ENCODE measurements around the gene MIS18A.

MIS18A gene

GRCh38 chr21:32308696-32309095 lies 29.8 kb upstream of the MIS18A start:
- ChIA-PET POLR2A (interaction anchor here (1.2 kb wide), 1 partner anchor 84 kb away, joined by 3 read pairs; no protein-coding TSS in a partner anchor), CTCF (interaction anchor here (0.6 kb wide), 1 partner anchor 686 kb away, joined by 3 read pairs; no protein-coding TSS in a partner anchor)
- no peak for DNase-seq (ENCODE audit: extremely low spot score)
- TF ChIP-seq BHLHE40 (IDR thresholded peaks at IDR 0.05; ENCODE audit: borderline replicate concordance) (no peak), L3MBTL2 (conservative IDR thresholded peaks at IDR 0.05) (no peak), ZNF384 (IDR thresholded peaks at IDR 0.05) (no peak), ARNT (IDR thresholded peaks at IDR 0.05) (no peak), SUZ12 (IDR thresholded peaks at IDR 0.05) (no peak), LEF1 (IDR thresholded peaks at IDR 0.05; ENCODE audit: borderline replicate concordance) (no peak), HDGF (IDR thresholded peaks at IDR 0.05; ENCODE audit: borderline replicate concordance) (no peak), FOXA1 (IDR thresholded peaks at IDR 0.05) (no peak), NFRKB (IDR thresholded peaks at IDR 0.05) (no peak), FOXM1 (IDR thresholded peaks at IDR 0.05; ENCODE audit: borderline replicate concordance) (no peak), TARDBP (IDR thresholded peaks at IDR 0.05) (no peak), PKNOX1 (IDR thresholded peaks at IDR 0.05) (no peak), ELF4 (IDR thresholded peaks at IDR 0.05) (no peak)

GRCh38 chr21:32307706-32308105 lies 28.9 kb upstream of the MIS18A start:
- CTCF ChIA-PET = no interaction called here
- DNase-seq (ENCODE audit: extremely low spot score) = no peak
- POLR2A ChIA-PET = no interaction called here

GRCh38 chr21:32306021-32306780 lies 27.4 kb upstream of the MIS18A start:
- CTCF ChIA-PET = interaction anchor here (0.5 kb wide), 1 partner anchor 408 kb away, joined by 3 read pairs; no protein-coding TSS in a partner anchor

More at GRCh38 chr21:32307706-32308105, 28.9 kb upstream of the MIS18A start:
- TF ChIP-seq ELF4 (IDR thresholded peaks at IDR 0.05) = no peak
- no peak for TF ChIP-seq FOXM1 (IDR thresholded peaks at IDR 0.05; ENCODE audit: borderline replicate concordance)
- TF ChIP-seq HDGF (IDR thresholded peaks at IDR 0.05; ENCODE audit: borderline replicate concordance) = no peak
- no peak for TF ChIP-seq SUZ12 (IDR thresholded peaks at IDR 0.05)
- TF ChIP-seq PKNOX1 (IDR thresholded peaks at IDR 0.05) = no peak
- TF ChIP-seq SP1 (IDR thresholded peaks at IDR 0.05) = no peak
- no peak for TF ChIP-seq ZNF384 (IDR thresholded peaks at IDR 0.05)
- TF ChIP-seq BHLHE40 (IDR thresholded peaks at IDR 0.05; ENCODE audit: borderline replicate concordance) = no peak
- TF ChIP-seq L3MBTL2 (conservative IDR thresholded peaks at IDR 0.05) = no peak
- no peak for TF ChIP-seq LEF1 (IDR thresholded peaks at IDR 0.05; ENCODE audit: borderline replicate concordance)
- TF ChIP-seq ARNT (IDR thresholded peaks at IDR 0.05) = no peak
- no peak for TF ChIP-seq NFRKB (IDR thresholded peaks at IDR 0.05)
- no peak for TF ChIP-seq TARDBP (IDR thresholded peaks at IDR 0.05)
- no peak for TF ChIP-seq FOXK2 (IDR thresholded peaks at IDR 0.05)
- TF ChIP-seq FOXA1 (IDR thresholded peaks at IDR 0.05) = no peak
- TF ChIP-seq CTBP1 (IDR thresholded peaks at IDR 0.05; ENCODE audit: borderline replicate concordance) = no peak

GRCh38 chr21:32304998-32305397 lies 26.1 kb upstream of the MIS18A start:
- DNase-seq (ENCODE audit: extremely low spot score) = no peak
- ChIA-PET CTCF (no interaction called here), POLR2A (no interaction called here)
- TF ChIP-seq ARNT (IDR thresholded peaks at IDR 0.05) = no peak

More at GRCh38 chr21:32306021-32306780, 27.4 kb upstream of the MIS18A start:
- POLR2A ChIA-PET = no interaction called here
- no peak for TF ChIP-seq ZNF384 (IDR thresholded peaks at IDR 0.05)
- no peak for TF ChIP-seq HDGF (IDR thresholded peaks at IDR 0.05; ENCODE audit: borderline replicate concordance)
- TF ChIP-seq LEF1 (IDR thresholded peaks at IDR 0.05; ENCODE audit: borderline replicate concordance) = no peak
- no peak for TF ChIP-seq TARDBP (IDR thresholded peaks at IDR 0.05)
- TF ChIP-seq SP1 (IDR thresholded peaks at IDR 0.05) = no peak
- TF ChIP-seq CTBP1 (IDR thresholded peaks at IDR 0.05; ENCODE audit: borderline replicate concordance) = no peak
- TF ChIP-seq ARNT (IDR thresholded peaks at IDR 0.05) = no peak
- no peak for TF ChIP-seq FOXA1 (IDR thresholded peaks at IDR 0.05)
- no peak for TF ChIP-seq FOXK2 (IDR thresholded peaks at IDR 0.05)
- TF ChIP-seq PKNOX1 (IDR thresholded peaks at IDR 0.05) = no peak
- TF ChIP-seq L3MBTL2 (conservative IDR thresholded peaks at IDR 0.05) = no peak
- TF ChIP-seq ELF4 (IDR thresholded peaks at IDR 0.05) = no peak
- TF ChIP-seq SUZ12 (IDR thresholded peaks at IDR 0.05) = no peak
- no peak for TF ChIP-seq BHLHE40 (IDR thresholded peaks at IDR 0.05; ENCODE audit: borderline replicate concordance)
- no peak for TF ChIP-seq FOXM1 (IDR thresholded peaks at IDR 0.05; ENCODE audit: borderline replicate concordance)
- TF ChIP-seq NFRKB (IDR thresholded peaks at IDR 0.05) = no peak
- peak; percentile 68 for DNase-seq (ENCODE audit: extremely low spot score)

GRCh38 chr21:32303385-32303784 lies 24.5 kb upstream of the MIS18A start:
- TF ChIP-seq LEF1 (IDR thresholded peaks at IDR 0.05; ENCODE audit: borderline replicate concordance) = no peak
- TF ChIP-seq CTBP1 (IDR thresholded peaks at IDR 0.05; ENCODE audit: borderline replicate concordance) = no peak
- TF ChIP-seq ELF4 (IDR thresholded peaks at IDR 0.05) = no peak
- TF ChIP-seq BHLHE40 (IDR thresholded peaks at IDR 0.05; ENCODE audit: borderline replicate concordance) = no peak
- no peak for TF ChIP-seq PKNOX1 (IDR thresholded peaks at IDR 0.05)
- TF ChIP-seq L3MBTL2 (conservative IDR thresholded peaks at IDR 0.05) = no peak
- TF ChIP-seq ZNF384 (IDR thresholded peaks at IDR 0.05) = no peak
- TF ChIP-seq TARDBP (IDR thresholded peaks at IDR 0.05) = no peak
- no peak for DNase-seq (ENCODE audit: extremely low spot score)
- POLR2A ChIA-PET = no interaction called here
- CTCF ChIA-PET = no interaction called here

All from HEK293T (cell line).